MCF 10A (cell line): ENCODE data around the gene SORBS1. TPM values are rescaled to one million over a fixed set of nuclear protein-coding genes. Genes with fewer than 3 reads are reported as not detected.

ENCODE experiments used
- BruUV-seq: library from RNA; stranded (reverse); fragments of 400-500 nt; replicated peaks from 2 replicates; lab custom pipeline; 2021; lab: Mats Ljungman, UMichigan
- CTCF ChIA-PET: fragments of 300-600 bp; sonication (Branson Sonifier 250); formaldehyde crosslinking; extraction: SDS; loops from one replicate; lab custom pipeline; 2021; ENCODE audit warnings: antibody characterized with exemption, inconsistent platforms; lab: Yijun Ruan, JAX
- POLR2A ChIA-PET: fragments of 300-600, 350-650 bp; sonication (Branson Sonifier 250); formaldehyde crosslinking; extraction: SDS; loops from one replicate; lab custom pipeline; 2020; ENCODE audit warnings: antibody characterized with exemption, inconsistent platforms; lab: Yijun Ruan, JAX
- DNase-seq: peaks from one replicate; pipeline ENCODE4 v3.0.0-alpha.2; 2018; ENCODE audit not compliant: unreplicated experiment
- H3K27ac Mint-ChIP-seq: one replicate; pipeline ENCODE4 v1.8.0; 2022; ENCODE audit warnings: mild to moderate bottlenecking, low read depth, mixed read lengths; ENCODE audit not compliant: unreplicated experiment
- H3K27me3 Mint-ChIP-seq: one replicate; pipeline ENCODE4 v1.8.0; 2022; ENCODE audit warnings: mixed read lengths; ENCODE audit not compliant: insufficient read depth, unreplicated experiment
- H3K36me3 Mint-ChIP-seq: one replicate; pipeline ENCODE4 v1.8.0; 2022; ENCODE audit warnings: mild to moderate bottlenecking, moderate library complexity, mixed read lengths; ENCODE audit not compliant: insufficient read depth, unreplicated experiment
- H3K4me1 Mint-ChIP-seq: one replicate; pipeline ENCODE4 v1.8.0; 2022; ENCODE audit warnings: mixed read lengths; ENCODE audit not compliant: insufficient read depth, unreplicated experiment
- H3K4me3 Mint-ChIP-seq: one replicate; pipeline ENCODE4 v1.8.0; 2022; ENCODE audit warnings: mild to moderate bottlenecking, moderate library complexity, mixed read lengths; ENCODE audit not compliant: unreplicated experiment
- H3K9me3 Mint-ChIP-seq: one replicate; pipeline ENCODE4 v1.8.0; 2022; ENCODE audit warnings: mixed read lengths; ENCODE audit not compliant: unreplicated experiment
- intact Hi-C: fragments of 100-400 bp; cut with micrococcal nuclease; formaldehyde crosslinking; loops from 2 replicates; pipeline ENCODE4 v1.14.1; 2022
- total RNA-seq: library from RNA; stranded (reverse); gene quantifications from 2 replicates; pipeline ENCODE4 v1.2.3, GENCODE V29; 2022
- TF ChIP-seq, protein P1 (sequence below): fragments of 200-600 bp; IDR thresholded peaks from one replicate; pipeline ENCODE4 v1.8.0; 2022; ENCODE audit warnings: antibody characterized with exemption, mild to moderate bottlenecking; ENCODE audit not compliant: unreplicated experiment

The SORBS1 gene
- total RNA-seq, 1 experiment from 2014 or later: 1.0 TPM

DNA sequence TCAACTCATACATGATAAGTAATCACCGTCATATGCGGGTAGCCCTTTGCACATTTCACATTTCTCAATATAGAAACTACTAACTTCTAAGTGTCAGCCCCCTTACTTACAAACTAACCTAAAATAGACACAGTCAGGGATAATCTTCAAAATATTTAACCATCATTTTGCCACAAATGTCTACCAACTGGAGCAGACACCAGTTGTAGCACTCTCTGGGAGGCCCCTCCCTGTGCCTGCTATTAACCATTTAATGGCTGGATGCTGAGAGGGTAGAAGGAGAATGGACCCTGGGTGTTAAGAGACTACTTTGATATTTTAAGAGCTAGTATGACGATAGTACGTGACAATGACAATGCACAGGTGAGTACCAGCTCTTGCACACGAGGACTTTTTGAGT is 116.4 kb downstream of the SORBS1 start:
- no peak for DNase-seq
- Mint-ChIP-seq H3K9me3 (no peaks in the 10 kb centered on the region), H3K4me1 (peaks cover 15% of the 10 kb centered on the region), H3K27ac (no peak overlapping the region), H3K27me3 (no peaks in the 10 kb centered on the region), H3K4me3 (no peak overlapping the region), H3K36me3 (no peaks in the 10 kb centered on the region)
- no TSS peak for BruUV-seq
- intact Hi-C loops: loop anchor here (1.0 kb wide), 1 partner anchor 14 kb away; no protein-coding TSS in a partner anchor
- ChIA-PET POLR2A (interaction anchor here (2.2 kb wide), 1 partner anchor 30 kb away, joined by 8 read pairs; no protein-coding TSS in a partner anchor), CTCF (interaction anchor here (0.5 to 11.0 kb wide), 19 partner anchors 11 to 1368 kb away, joined by 3 to 178 read pairs (median 5); no protein-coding TSS in a partner anchor)
- TF ChIP-seq, protein P1, sequence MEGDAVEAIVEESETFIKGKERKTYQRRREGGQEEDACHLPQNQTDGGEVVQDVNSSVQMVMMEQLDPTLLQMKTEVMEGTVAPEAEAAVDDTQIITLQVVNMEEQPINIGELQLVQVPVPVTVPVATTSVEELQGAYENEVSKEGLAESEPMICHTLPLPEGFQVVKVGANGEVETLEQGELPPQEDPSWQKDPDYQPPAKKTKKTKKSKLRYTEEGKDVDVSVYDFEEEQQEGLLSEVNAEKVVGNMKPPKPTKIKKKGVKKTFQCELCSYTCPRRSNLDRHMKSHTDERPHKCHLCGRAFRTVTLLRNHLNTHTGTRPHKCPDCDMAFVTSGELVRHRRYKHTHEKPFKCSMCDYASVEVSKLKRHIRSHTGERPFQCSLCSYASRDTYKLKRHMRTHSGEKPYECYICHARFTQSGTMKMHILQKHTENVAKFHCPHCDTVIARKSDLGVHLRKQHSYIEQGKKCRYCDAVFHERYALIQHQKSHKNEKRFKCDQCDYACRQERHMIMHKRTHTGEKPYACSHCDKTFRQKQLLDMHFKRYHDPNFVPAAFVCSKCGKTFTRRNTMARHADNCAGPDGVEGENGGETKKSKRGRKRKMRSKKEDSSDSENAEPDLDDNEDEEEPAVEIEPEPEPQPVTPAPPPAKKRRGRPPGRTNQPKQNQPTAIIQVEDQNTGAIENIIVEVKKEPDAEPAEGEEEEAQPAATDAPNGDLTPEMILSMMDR: no peak

DNA sequence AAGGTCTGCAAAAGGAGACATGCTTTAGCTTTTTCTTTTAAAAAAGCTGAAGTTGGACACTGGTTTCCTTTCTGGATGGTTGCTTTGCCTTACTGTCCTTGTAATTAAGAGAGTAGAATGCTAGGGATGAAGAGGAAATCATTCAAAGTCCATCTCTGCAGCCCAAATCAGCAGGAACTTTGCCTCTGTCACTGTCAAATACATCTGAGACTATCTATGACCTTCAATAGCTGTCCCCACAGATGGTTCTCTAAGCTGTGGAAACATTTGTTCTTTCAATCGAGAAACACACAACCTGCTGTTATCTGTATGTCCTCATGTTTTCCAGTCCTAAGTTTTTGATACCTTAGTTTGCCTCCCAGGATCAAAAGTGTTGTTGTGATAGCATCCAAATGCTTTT is 117.5 kb downstream of the SORBS1 start:
- POLR2A ChIA-PET: no interaction called here
- DNase-seq: no peak
- peaks cover 15% of the 10 kb centered on the region for H3K4me1 Mint-ChIP-seq
- H3K4me3 Mint-ChIP-seq: no peak overlapping the region
- no peaks in the 10 kb centered on the region for H3K9me3 Mint-ChIP-seq
- intact Hi-C loops: no loop called here
- H3K27me3 Mint-ChIP-seq: no peaks in the 10 kb centered on the region
- no peaks in the 10 kb centered on the region for H3K36me3 Mint-ChIP-seq
- no TSS peak for BruUV-seq
- CTCF ChIA-PET: interaction anchor here (0.6 to 11.0 kb wide), 8 partner anchors 12 to 201 kb away, joined by 3 to 178 read pairs (median 12); no protein-coding TSS in a partner anchor
- no peak overlapping the region for H3K27ac Mint-ChIP-seq
- TF ChIP-seq, protein P1: no peak

DNA sequence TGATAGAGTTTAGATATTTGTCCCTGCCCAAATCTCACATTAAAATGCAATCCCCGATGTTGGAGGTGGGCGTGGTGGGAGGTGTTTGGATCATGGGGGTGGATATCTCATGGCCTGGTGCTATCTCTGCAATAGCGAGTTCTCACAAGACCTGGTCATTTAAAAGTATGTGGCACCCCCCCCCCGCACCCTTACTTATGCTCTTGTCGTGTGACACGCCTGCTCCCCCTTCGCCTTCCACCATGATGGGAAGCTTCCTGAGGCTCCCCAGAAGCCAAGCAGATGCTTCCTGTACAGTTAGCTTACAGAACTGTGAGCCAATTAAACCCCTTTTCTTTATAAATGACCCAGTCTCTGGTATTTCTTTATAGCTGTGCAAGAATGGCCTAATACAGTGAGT is 118.8 kb downstream of the SORBS1 start:
- H3K27me3 Mint-ChIP-seq: no peaks in the 10 kb centered on the region
- no peaks in the 10 kb centered on the region for H3K36me3 Mint-ChIP-seq
- intact Hi-C loops: no loop called here
- H3K4me3 Mint-ChIP-seq: no peak overlapping the region
- ChIA-PET POLR2A (no interaction called here), CTCF (interaction anchor here (0.6 to 11.0 kb wide), 4 partner anchors 10 to 558 kb away, joined by 3 to 178 read pairs (median 26); no protein-coding TSS in a partner anchor)
- TF ChIP-seq, protein P1: no peak
- no TSS peak for BruUV-seq
- no peak overlapping the region for H3K27ac Mint-ChIP-seq
- no peak for DNase-seq
- H3K9me3 Mint-ChIP-seq: no peaks in the 10 kb centered on the region
- H3K4me1 Mint-ChIP-seq: peaks cover 15% of the 10 kb centered on the region

DNA sequence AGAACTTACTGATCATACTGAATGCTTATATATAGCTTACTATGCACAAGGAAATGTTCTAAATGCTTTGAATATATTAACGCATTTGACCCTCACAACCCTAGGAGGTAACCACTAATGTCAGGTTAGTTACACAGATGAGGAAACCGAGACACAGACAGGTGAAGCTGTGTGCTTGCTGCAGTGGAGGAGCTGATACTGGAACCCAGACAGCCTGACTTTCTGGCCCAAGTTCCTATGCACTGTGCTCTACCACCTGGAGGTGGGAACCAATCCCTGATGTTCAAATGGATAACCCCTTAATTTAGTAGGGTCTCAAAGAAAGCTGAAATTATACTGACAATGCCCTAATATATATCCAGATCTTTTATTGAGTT is 119.6 kb downstream of the SORBS1 start:
- Mint-ChIP-seq H3K27me3 (no peaks in the 10 kb centered on the region), H3K36me3 (no peaks in the 10 kb centered on the region), H3K4me1 (peaks cover 15% of the 10 kb centered on the region), H3K4me3 (no peak overlapping the region), H3K9me3 (no peaks in the 10 kb centered on the region), H3K27ac (no peak overlapping the region)
- no TSS peak for BruUV-seq
- TF ChIP-seq, protein P1: no peak
- no peak for DNase-seq
- CTCF ChIA-PET: interaction anchor here (0.6 to 11.0 kb wide), 5 partner anchors 10 to 197 kb away, joined by 3 to 178 read pairs (median 5); no protein-coding TSS in a partner anchor
- POLR2A ChIA-PET: interaction anchor here (0.5 to 0.6 kb wide), 2 partner anchors 29 to 122 kb away, joined by 3 read pairs; no protein-coding TSS in a partner anchor
- intact Hi-C loops: no loop called here
